Upper lobe of right lung (tissue), 1 donor: Measurements from ENCODE around the gene OMA1. TPM values are rescaled to one million over a fixed set of nuclear protein-coding genes. Genes with fewer than 3 reads are reported as not detected.
A peak's percentile ranks its signal among the peaks of the same experiment; 100 is the strongest.
"Not testable (repeated sequence)": the region's sequence is repeated elsewhere in the genome, so short reads cannot be mapped to it uniquely, and the experiment has no call there.

Experiments
- ATAC-seq: fragments of 200-7000 bp; cut with Tn5 transposase; one replicate; pipeline ENCODE4 v1.9.1; 2020; ENCODE audit warnings: mild to moderate bottlenecking, moderate library complexity
- DNase-seq: peaks from one replicate; pipeline ENCODE4 v3.0.0-alpha.2; 2020
- H3K27ac ChIP-seq: fragments of 200-600 bp; one replicate; pipeline ENCODE4 v1.8.0; 2022
- H3K27me3 ChIP-seq: fragments of 200-600 bp; one replicate; pipeline ENCODE4 v1.8.0; 2022; ENCODE audit warnings: mild to moderate bottlenecking
- H3K36me3 ChIP-seq: fragments of 200-600 bp; one replicate; pipeline ENCODE4 v1.8.0; 2022
- H3K4me1 ChIP-seq: fragments of 200-600 bp; one replicate; pipeline ENCODE4 v1.8.0; 2022
- H3K4me3 ChIP-seq: fragments of 200-600 bp; one replicate; pipeline ENCODE4 v1.8.0; 2022; ENCODE audit warnings: mild to moderate bottlenecking
- H3K9me3 ChIP-seq: fragments of 200-600 bp; one replicate; pipeline ENCODE4 v1.8.0; 2022
- CTCF ChIP-seq: fragments of 200-600 bp; IDR thresholded peaks from one replicate; pipeline ENCODE4 v1.8.0; 2022; ENCODE audit warnings: antibody characterized with exemption
- intact Hi-C: fragments of 100-400 bp; cut with DNase I; formaldehyde crosslinking; loops from one replicate; pipeline ENCODE4 v1.11.0; 2022
- total RNA-seq: library from RNA; stranded (reverse); fragmentation: NEBNext Ultra II Directional; extraction: Animal tissue kit (Norgen Biotek cat#: 25700); gene quantifications from one replicate; pipeline ENCODE4 v1.2.1, GENCODE V29; 2021
- donor health status: DM: no; HTN: yes; CAD: no; lungs with severe emphysema.

Gene OMA1
- total RNA-seq, 1 donor from 2014 or later: 31.3 TPM

GRCh38 chr1:58508629-58509028 is 37.9 kb downstream of the OMA1 start:
- H3K27me3 ChIP-seq: no peaks in the 10 kb centered on the region
- no peaks in the 10 kb centered on the region for H3K4me1 ChIP-seq
- ATAC-seq: peak; percentile 19
- intact Hi-C loops: no loop called here
- no peak overlapping the region for H3K27ac ChIP-seq
- TF ChIP-seq CTCF: no peak
- H3K9me3 ChIP-seq: peaks cover 6% of the 10 kb centered on the region
- DNase-seq: no peak
- H3K36me3 ChIP-seq: peaks cover under 1% of the 10 kb centered on the region
- H3K4me3 ChIP-seq: no peak overlapping the region

GRCh38 chr1:58505286-58505685 is 41.2 kb downstream of the OMA1 start:
- no peak for ATAC-seq

GRCh38 chr1:58502519-58502918 is 44.0 kb downstream of the OMA1 start:
- no peaks in the 10 kb centered on the region for H3K27me3 ChIP-seq
- DNase-seq (no peak), ATAC-seq (no peak)
- H3K9me3 ChIP-seq: no peaks in the 10 kb centered on the region
- no peak overlapping the region for H3K27ac ChIP-seq
- no peak for TF ChIP-seq CTCF
- no peaks in the 10 kb centered on the region for H3K4me1 ChIP-seq
- H3K36me3 ChIP-seq: peaks cover 10% of the 10 kb centered on the region
- intact Hi-C loops: no loop called here
- no peak overlapping the region for H3K4me3 ChIP-seq

More at GRCh38 chr1:58505286-58505685, 41.2 kb downstream of the OMA1 start:
- Histone ChIP-seq H3K27me3 (no peaks in the 10 kb centered on the region), H3K9me3 (no peaks in the 10 kb centered on the region), H3K4me3 (no peak overlapping the region), H3K4me1 (no peaks in the 10 kb centered on the region), H3K27ac (no peak overlapping the region), H3K36me3 (peaks cover 10% of the 10 kb centered on the region)
- no peak for TF ChIP-seq CTCF
- no peak for DNase-seq
- intact Hi-C loops: no loop called here

GRCh38 chr1:58500043-58500442 is 46.5 kb downstream of the OMA1 start:
- no peak for ATAC-seq
- TF ChIP-seq CTCF: no peak
- Histone ChIP-seq H3K4me3 (no peak overlapping the region), H3K36me3 (peaks cover 10% of the 10 kb centered on the region), H3K4me1 (no peaks in the 10 kb centered on the region), H3K9me3 (no peaks in the 10 kb centered on the region), H3K27ac (no peak overlapping the region), H3K27me3 (no peaks in the 10 kb centered on the region)
- intact Hi-C loops: no loop called here
- no peak for DNase-seq

- no peak overlapping the region for H3K4me3 ChIP-seq
- no peak for TF ChIP-seq CTCF
- H3K36me3 ChIP-seq: no peaks in the 10 kb centered on the region
- no peak for DNase-seq
- H3K27ac ChIP-seq: no peak overlapping the region
- no peak for ATAC-seq
- intact Hi-C loops: no loop called here
- H3K27me3 ChIP-seq: no peaks in the 10 kb centered on the region
- H3K4me1 ChIP-seq: no peaks in the 10 kb centered on the region
- H3K9me3 ChIP-seq: no peaks in the 10 kb centered on the region
Observed at GRCh38 chr1:58497499-58497898, 49.0 kb downstream of the OMA1 start.

GRCh38 chr1:58496042-58496441 is 50.5 kb downstream of the OMA1 start:
- DNase-seq (no peak), ATAC-seq (no peak)
- no peaks in the 10 kb centered on the region for H3K9me3 ChIP-seq
- H3K4me1 ChIP-seq: no peaks in the 10 kb centered on the region
- H3K4me3 ChIP-seq: no peak overlapping the region
- no peaks in the 10 kb centered on the region for H3K36me3 ChIP-seq
- intact Hi-C loops: no loop called here
- no peaks in the 10 kb centered on the region for H3K27me3 ChIP-seq
- no peak for TF ChIP-seq CTCF
- no peak overlapping the region for H3K27ac ChIP-seq

GRCh38 chr1:58488914-58489313 is 57.6 kb downstream of the OMA1 start:
- H3K27ac ChIP-seq, intact Hi-C loops, H3K27me3 ChIP-seq, H3K36me3 ChIP-seq, H3K9me3 ChIP-seq, H3K4me1 ChIP-seq, ATAC-seq, DNase-seq, H3K4me3 ChIP-seq: not testable (repeated sequence)
